WI38 (cell line): ENCODE results near the gene KIF18B.
A peak's percentile ranks its signal among the peaks of the same experiment; 100 is the strongest.

Source experiments
- H3K4me3 ChIP-seq: 2 replicates; pipeline ENCODE4 v1.5.1; 2011; ENCODE audit warnings: low read depth, mild to moderate bottlenecking, control low read depth, low read length
- TF ChIP-seq, protein P1 (sequence below): IDR thresholded peaks from 2 replicates; pipeline ENCODE4 v1.5.1; 2012; ENCODE audit warnings: low read depth, mild to moderate bottlenecking, control low read depth, low read length

The KIF18B gene

GRCh38 chr17:44922136-44922535, 25.4 kb downstream of the KIF18B start:
- H3K4me3 ChIP-seq, result no peak overlapping the region
- TF ChIP-seq, protein P1, sequence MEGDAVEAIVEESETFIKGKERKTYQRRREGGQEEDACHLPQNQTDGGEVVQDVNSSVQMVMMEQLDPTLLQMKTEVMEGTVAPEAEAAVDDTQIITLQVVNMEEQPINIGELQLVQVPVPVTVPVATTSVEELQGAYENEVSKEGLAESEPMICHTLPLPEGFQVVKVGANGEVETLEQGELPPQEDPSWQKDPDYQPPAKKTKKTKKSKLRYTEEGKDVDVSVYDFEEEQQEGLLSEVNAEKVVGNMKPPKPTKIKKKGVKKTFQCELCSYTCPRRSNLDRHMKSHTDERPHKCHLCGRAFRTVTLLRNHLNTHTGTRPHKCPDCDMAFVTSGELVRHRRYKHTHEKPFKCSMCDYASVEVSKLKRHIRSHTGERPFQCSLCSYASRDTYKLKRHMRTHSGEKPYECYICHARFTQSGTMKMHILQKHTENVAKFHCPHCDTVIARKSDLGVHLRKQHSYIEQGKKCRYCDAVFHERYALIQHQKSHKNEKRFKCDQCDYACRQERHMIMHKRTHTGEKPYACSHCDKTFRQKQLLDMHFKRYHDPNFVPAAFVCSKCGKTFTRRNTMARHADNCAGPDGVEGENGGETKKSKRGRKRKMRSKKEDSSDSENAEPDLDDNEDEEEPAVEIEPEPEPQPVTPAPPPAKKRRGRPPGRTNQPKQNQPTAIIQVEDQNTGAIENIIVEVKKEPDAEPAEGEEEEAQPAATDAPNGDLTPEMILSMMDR, result no peak

DNA sequence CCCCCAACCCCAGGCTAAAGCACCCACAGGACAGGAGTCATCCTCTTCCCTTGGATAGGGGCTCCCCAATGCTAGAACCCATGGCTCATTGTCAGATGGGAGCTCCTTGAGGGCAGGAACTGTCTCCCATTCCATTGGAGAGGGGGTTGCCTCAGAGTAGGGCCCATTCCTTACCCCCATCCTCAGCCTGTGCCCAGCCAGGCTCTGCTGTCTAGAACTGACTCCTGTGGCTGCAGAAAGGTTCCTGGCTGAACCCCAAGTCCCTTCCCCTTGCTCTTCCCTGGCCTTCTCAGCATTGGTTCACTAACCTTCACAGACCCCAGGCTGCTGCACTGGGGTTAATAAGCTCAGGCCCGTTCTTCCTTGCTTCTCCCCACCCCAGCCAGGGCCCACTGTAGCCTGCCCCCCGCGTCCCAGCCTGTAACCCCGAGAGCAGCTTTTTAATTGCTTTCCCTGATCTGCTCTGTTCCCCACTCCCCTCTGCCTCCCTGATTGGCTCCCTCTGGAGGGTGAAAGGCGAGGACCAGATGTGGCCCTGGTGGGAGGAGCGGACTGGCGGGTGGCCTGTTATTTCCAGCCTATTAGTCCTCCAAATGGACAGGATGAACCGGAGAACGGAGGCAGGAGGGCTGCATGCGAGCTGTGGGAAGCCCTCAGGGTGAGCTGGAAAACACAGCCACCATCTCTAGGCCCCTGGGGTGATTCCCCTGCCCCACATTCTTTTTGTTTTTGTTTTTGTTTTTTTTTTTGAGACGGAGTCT, 26.3 kb downstream of the KIF18B start:
- TF ChIP-seq, protein P1, result no peak
- no peak overlapping the region for H3K4me3 ChIP-seq

- TF ChIP-seq, protein P1, result no peak
- no peak overlapping the region for H3K4me3 ChIP-seq
Observed at GRCh38 chr17:44920565-44920940, 27.0 kb downstream of the KIF18B start.

DNA sequence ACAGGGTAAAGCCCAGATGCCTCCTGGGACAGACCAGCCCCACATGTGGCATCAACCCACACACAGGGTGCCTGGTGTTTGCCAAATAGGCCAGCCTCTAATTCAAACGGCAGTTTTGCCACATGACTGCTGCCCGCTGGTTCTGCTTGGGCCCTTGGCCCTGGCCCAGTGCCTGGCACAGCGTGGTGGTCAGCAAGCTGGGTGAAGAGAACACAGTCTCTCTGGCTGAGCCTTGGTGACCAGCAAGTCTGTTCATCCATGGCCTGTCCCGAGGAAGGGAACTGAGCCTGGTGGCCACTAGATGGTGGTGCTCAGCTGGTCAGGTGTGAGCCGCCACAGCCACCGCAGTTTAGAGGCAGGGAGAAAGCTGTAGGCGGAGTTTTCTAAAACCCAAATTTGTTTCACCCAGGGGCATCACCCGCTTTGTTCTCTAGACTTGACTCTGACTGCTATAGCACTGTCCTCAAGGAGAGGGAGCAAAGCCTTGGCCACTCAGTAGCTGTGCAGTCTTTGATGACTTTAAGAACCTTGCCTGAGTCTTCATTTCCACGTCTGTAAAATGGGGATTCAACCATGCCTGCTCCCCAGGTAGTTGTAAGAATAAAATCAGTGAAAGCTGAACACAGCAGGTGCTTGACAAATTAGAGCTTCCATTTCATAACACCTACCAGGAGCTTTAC, 27.5 kb downstream of the KIF18B start:
- TF ChIP-seq, protein P1, result peak; percentile 91
- H3K4me3 ChIP-seq, result no peak overlapping the region

GRCh38 chr17:44919411-44919810, 28.2 kb downstream of the KIF18B start:
- TF ChIP-seq, protein P1, result no peak
- H3K4me3 ChIP-seq, result no peak overlapping the region

GRCh38 chr17:44918006-44918405, 29.6 kb downstream of the KIF18B start:
- no peak overlapping the region for H3K4me3 ChIP-seq
- TF ChIP-seq, protein P1, result no peak

DNA sequence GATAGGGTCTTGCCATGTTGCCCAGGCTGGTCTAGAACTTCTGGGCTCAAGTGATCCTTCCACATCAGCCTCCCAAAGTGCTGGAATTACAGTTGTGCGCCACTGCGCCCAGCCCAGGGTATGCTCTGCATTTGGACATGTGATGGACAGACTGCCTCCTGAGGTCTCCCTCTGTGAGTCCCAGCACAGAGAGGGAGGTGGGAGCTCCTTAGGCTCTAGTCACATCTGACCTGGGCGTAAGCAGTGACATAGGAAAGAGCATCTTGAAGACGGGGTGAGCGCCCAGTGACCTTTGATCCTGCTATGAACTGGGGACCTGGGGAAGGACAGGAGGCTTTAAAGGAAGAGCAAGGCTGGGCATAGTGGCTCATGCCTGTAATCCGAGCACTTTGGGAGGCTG, 30.1 kb downstream of the KIF18B start:
- TF ChIP-seq, protein P1, result no peak
- H3K4me3 ChIP-seq, result no peak overlapping the region
